HG03025 (cell line): Measurements from ENCODE around the gene RBMS1.

Experiments
- ATAC-seq: cut with Tn5 transposase; IDR thresholded peaks from one replicate; pipeline ENCODE4 v1.9.1; 2021; ENCODE audit warnings: mild to moderate bottlenecking, moderate library complexity; ENCODE audit not compliant: unreplicated experiment, low FRiP score

The RBMS1 gene

GRCh38 chr2:160317181-160318099 lies 176.2 kb downstream of the RBMS1 start:
- ATAC-seq = no peak

- no peak for ATAC-seq
Measured at GRCh38 chr2:160315337-160315736, 178.3 kb downstream of the RBMS1 start.

GRCh38 chr2:160310118-160310828 lies 183.3 kb downstream of the RBMS1 start:
- no peak for ATAC-seq

- no peak for ATAC-seq
Measured at GRCh38 chr2:160309585-160309984, 184.0 kb downstream of the RBMS1 start.

GRCh38 chr2:160308915-160309314 lies 184.7 kb downstream of the RBMS1 start:
- ATAC-seq = no peak

GRCh38 chr2:160308476-160308875 lies 185.1 kb downstream of the RBMS1 start:
- no peak for ATAC-seq

- ATAC-seq = no peak
Measured at GRCh38 chr2:160306985-160307384, 186.6 kb downstream of the RBMS1 start.

- no peak for ATAC-seq
Measured at GRCh38 chr2:160305081-160305750, 188.4 kb downstream of the RBMS1 start.

GRCh38 chr2:160303527-160303926 lies 190.1 kb downstream of the RBMS1 start:
- no peak for ATAC-seq

GRCh38 chr2:160303076-160303475 lies 190.5 kb downstream of the RBMS1 start:
- ATAC-seq = no peak

GRCh38 chr2:160301420-160301819 lies 192.2 kb downstream of the RBMS1 start:
- no peak for ATAC-seq

GRCh38 chr2:160300203-160300602 lies 193.4 kb downstream of the RBMS1 start:
- no peak for ATAC-seq

GRCh38 chr2:160299540-160299939 lies 194.1 kb downstream of the RBMS1 start:
- no peak for ATAC-seq

GRCh38 chr2:160298960-160299359 lies 194.6 kb downstream of the RBMS1 start:
- no peak for ATAC-seq

- no peak for ATAC-seq
Measured at GRCh38 chr2:160295519-160296207, 197.9 kb downstream of the RBMS1 start.

- no peak for ATAC-seq
Measured at GRCh38 chr2:160294889-160295288, 198.7 kb downstream of the RBMS1 start.

- ATAC-seq = no peak
Measured at GRCh38 chr2:160294339-160294803, 199.2 kb downstream of the RBMS1 start.

- no peak for ATAC-seq
Measured at GRCh38 chr2:160293391-160294091, 200.1 kb downstream of the RBMS1 start.

- no peak for ATAC-seq
Measured at GRCh38 chr2:160292225-160292624, 201.4 kb downstream of the RBMS1 start.

GRCh38 chr2:160291382-160291781 lies 202.2 kb downstream of the RBMS1 start:
- no peak for ATAC-seq
